Suprapubic skin (tissue), 4 donors: ENCODE data around the gene MYADML2.

ENCODE experiments used
- EP300 ChIP-seq: sonication (generic); formaldehyde crosslinking; IDR thresholded peaks from one replicate; pipeline ENCODE4 v1.6.1; 2017; ENCODE audit warnings: antibody characterized with exemption
- POLR2A ChIP-seq, 2 donors: fragments of 450-650 bp; IDR thresholded peaks; one replicate each; pipeline ENCODE4 v1.6.1; 2017; ENCODE audit warnings: antibody characterized with exemption in 2 of 2, mild to moderate bottlenecking in 2 of 2, moderate library complexity in 2 of 2
- POLR2AphosphoS5 ChIP-seq, 3 donors: sonication (generic); formaldehyde crosslinking; IDR thresholded peaks; one replicate each; pipeline ENCODE4 v1.6.1; 2017; ENCODE audit warnings: antibody characterized with exemption in 3 of 3
- TF ChIP-seq, protein P1 (sequence below), 2 donors: fragments of 200-600 bp in 1 of 2; fragments of 450-650 bp in 1 of 2; sonication (generic) in 1 of 2; IDR thresholded peaks; one replicate each; pipeline ENCODE4 v1.5.1; 2016 to 2019; ENCODE audit warnings: antibody characterized with exemption in 2 of 2, mild to moderate bottlenecking in 1 of 2, moderate library complexity in 1 of 2

DNA sequence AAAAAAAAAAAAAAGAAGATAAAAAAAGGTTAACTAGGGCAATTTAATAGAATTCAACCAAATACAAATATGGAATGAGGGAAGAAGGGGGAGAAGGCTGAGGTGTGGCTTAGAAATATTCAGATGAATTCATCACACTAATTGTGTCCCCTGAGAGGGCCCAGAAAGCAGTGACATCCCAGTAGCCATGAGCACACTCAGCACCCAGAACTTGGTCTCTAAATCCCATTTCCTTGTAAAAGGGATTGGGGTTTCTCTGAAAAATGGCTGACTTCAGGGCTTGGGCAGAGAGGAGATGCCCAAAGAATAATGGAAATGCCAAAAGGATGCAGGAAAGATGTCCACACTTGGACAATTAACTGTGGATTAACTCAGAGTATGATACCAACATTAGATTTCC, 26.4 kb upstream of the MYADML2 start:
- TF ChIP-seq POLR2A (IDR thresholded peaks at IDR 0.05) (no peak), POLR2AphosphoS5 (IDR thresholded peaks at IDR 0.05) (no peak), EP300 (no peak)
- TF ChIP-seq, protein P1, sequence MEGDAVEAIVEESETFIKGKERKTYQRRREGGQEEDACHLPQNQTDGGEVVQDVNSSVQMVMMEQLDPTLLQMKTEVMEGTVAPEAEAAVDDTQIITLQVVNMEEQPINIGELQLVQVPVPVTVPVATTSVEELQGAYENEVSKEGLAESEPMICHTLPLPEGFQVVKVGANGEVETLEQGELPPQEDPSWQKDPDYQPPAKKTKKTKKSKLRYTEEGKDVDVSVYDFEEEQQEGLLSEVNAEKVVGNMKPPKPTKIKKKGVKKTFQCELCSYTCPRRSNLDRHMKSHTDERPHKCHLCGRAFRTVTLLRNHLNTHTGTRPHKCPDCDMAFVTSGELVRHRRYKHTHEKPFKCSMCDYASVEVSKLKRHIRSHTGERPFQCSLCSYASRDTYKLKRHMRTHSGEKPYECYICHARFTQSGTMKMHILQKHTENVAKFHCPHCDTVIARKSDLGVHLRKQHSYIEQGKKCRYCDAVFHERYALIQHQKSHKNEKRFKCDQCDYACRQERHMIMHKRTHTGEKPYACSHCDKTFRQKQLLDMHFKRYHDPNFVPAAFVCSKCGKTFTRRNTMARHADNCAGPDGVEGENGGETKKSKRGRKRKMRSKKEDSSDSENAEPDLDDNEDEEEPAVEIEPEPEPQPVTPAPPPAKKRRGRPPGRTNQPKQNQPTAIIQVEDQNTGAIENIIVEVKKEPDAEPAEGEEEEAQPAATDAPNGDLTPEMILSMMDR (IDR thresholded peaks at IDR 0.05), result no peak
